ENCODE data around the gene PPP1R2.
"Not testable (repeated sequence)": the region's sequence is repeated elsewhere in the genome, so short reads cannot be mapped to it uniquely, and the experiment has no call there.

PPP1R2 gene

GRCh38 chr3:195542698-195543499 is at the start of gene PPP1R2:
TSS of gene PPP1R2 (minus strand) at chr3:195543325. CDS start at chr3:195543025, 300 bp downstream.
- DNase-seq: peak; percentile 91 to 93

- no peak for DNase-seq
Observed at GRCh38 chr3:195591852-195592251, 48.7 kb upstream of the PPP1R2 start.

- no peak for DNase-seq
Observed at GRCh38 chr3:195591220-195591619, 48.1 kb upstream of the PPP1R2 start.

GRCh38 chr3:195590381-195590780 is 47.3 kb upstream of the PPP1R2 start:
- not testable (repeated sequence) for DNase-seq

- not testable (repeated sequence) for DNase-seq
Observed at GRCh38 chr3:195589796-195590195, 46.7 kb upstream of the PPP1R2 start.

GRCh38 chr3:195587824-195588223 is 44.7 kb upstream of the PPP1R2 start:
- DNase-seq: no peak

- DNase-seq: no peak
Observed at GRCh38 chr3:195587406-195587805, 44.3 kb upstream of the PPP1R2 start.

- DNase-seq: no peak
Observed at GRCh38 chr3:195584543-195584870, 41.4 kb upstream of the PPP1R2 start.

- DNase-seq: no peak
Observed at GRCh38 chr3:195583831-195584542, 40.9 kb upstream of the PPP1R2 start, which contains the start of gene APOD. TSS of gene APOD (minus strand) at chr3:195583940. CDS start at chr3:195579461, 4,479 bp downstream.

GRCh38 chr3:195582947-195583346 is 39.8 kb upstream of the PPP1R2 start:
- DNase-seq: no peak

- no peak for DNase-seq
Observed at GRCh38 chr3:195580744-195581443, 37.8 kb upstream of the PPP1R2 start.

- DNase-seq: no peak
Observed at GRCh38 chr3:195579281-195579680, 36.2 kb upstream of the PPP1R2 start.

GRCh38 chr3:195578565-195578964 is 35.4 kb upstream of the PPP1R2 start:
- DNase-seq: no peak

- no peak for DNase-seq
Observed at GRCh38 chr3:195577645-195578177, 34.6 kb upstream of the PPP1R2 start.

- no peak for DNase-seq
Observed at GRCh38 chr3:195574497-195575304, 31.6 kb upstream of the PPP1R2 start.

GRCh38 chr3:195573611-195574496 is 30.7 kb upstream of the PPP1R2 start:
- DNase-seq: no peak

GRCh38 chr3:195571361-195571760 is 28.2 kb upstream of the PPP1R2 start:
- no peak for DNase-seq

GRCh38 chr3:195570912-195571311 is 27.8 kb upstream of the PPP1R2 start:
- no peak for DNase-seq

- DNase-seq: no peak
Observed at GRCh38 chr3:195570344-195570743, 27.2 kb upstream of the PPP1R2 start.

GRCh38 chr3:195568630-195569029 is 25.5 kb upstream of the PPP1R2 start:
- DNase-seq: no peak

GRCh38 chr3:195566797-195567196 is 23.7 kb upstream of the PPP1R2 start:
- no peak for DNase-seq
